Spleen (tissue), 7 donors: Measurements from ENCODE around the gene S100A4.

Experiments
- POLR2A ChIP-seq, 3 donors: fragments of 450-650 bp; IDR thresholded peaks; one replicate each; pipeline ENCODE4 v1.5.1; 2017; ENCODE audit warnings: antibody characterized with exemption in 3 of 3, mild to moderate bottlenecking in 1 of 3
- POLR2AphosphoS5 ChIP-seq, 3 donors: sonication (generic); formaldehyde crosslinking; IDR thresholded peaks; one replicate each; pipeline ENCODE4 v1.5.1; 2017; ENCODE audit warnings: antibody characterized with exemption in 3 of 3
- TF ChIP-seq, protein P1 (sequence below), 11 experiments: fragments of 200-600 bp in 7 of 11; fragments of 450-650 bp in 4 of 11; sonication (generic) in 4 of 11; IDR thresholded peaks in 8 of 11; conservative IDR thresholded peaks in 3 of 11; 1 replicate in 7 of 11; 2 replicates in 4 of 11; pipeline versions ENCODE4 v1.4.0 to v1.8.0; 2016 to 2021; ENCODE audit warnings: antibody characterized with exemption in 11 of 11, inconsistent platforms in 4 of 11, mild to moderate bottlenecking in 1 of 11
- donor health status: DM: no; HTN: no; CAD: no; lungs with moderate emphysema.
- donor health status: DM: no; HTN: no; CAD: no.
- donor health status: DM: no; HTN: no; CAD: no.

- no peak for TF ChIP-seq POLR2A (IDR thresholded peaks at IDR 0.05)
- TF ChIP-seq, protein P1, sequence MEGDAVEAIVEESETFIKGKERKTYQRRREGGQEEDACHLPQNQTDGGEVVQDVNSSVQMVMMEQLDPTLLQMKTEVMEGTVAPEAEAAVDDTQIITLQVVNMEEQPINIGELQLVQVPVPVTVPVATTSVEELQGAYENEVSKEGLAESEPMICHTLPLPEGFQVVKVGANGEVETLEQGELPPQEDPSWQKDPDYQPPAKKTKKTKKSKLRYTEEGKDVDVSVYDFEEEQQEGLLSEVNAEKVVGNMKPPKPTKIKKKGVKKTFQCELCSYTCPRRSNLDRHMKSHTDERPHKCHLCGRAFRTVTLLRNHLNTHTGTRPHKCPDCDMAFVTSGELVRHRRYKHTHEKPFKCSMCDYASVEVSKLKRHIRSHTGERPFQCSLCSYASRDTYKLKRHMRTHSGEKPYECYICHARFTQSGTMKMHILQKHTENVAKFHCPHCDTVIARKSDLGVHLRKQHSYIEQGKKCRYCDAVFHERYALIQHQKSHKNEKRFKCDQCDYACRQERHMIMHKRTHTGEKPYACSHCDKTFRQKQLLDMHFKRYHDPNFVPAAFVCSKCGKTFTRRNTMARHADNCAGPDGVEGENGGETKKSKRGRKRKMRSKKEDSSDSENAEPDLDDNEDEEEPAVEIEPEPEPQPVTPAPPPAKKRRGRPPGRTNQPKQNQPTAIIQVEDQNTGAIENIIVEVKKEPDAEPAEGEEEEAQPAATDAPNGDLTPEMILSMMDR (IDR thresholded peaks at IDR 0.05 in 8 of 11, conservative IDR thresholded peaks at IDR 0.05 in 3 of 11), result no peak
- no peak for TF ChIP-seq POLR2AphosphoS5 (IDR thresholded peaks at IDR 0.05)
Observed at GRCh38 chr1:153578936-153579335, 33.3 kb upstream of the S100A4 start.
